HG03095 (cell line): ENCODE results near the gene CBX1.
"Not testable (repeated sequence)": the region's sequence is repeated elsewhere in the genome, so short reads cannot be mapped to it uniquely, and the experiment has no call there.

ENCODE experiments used
- ATAC-seq: cut with Tn5 transposase; IDR thresholded peaks from one replicate; pipeline ENCODE4 v1.9.1; 2021; ENCODE audit warnings: moderate library complexity; ENCODE audit not compliant: unreplicated experiment

CBX1 gene

GRCh38 chr17:48123776-48124388 is 22.6 kb upstream of the CBX1 start:
- no peak for ATAC-seq

GRCh38 chr17:48123111-48123510 is 21.8 kb upstream of the CBX1 start:
- ATAC-seq, result no peak

GRCh38 chr17:48122665-48123045 is 21.4 kb upstream of the CBX1 start:
- no peak for ATAC-seq

GRCh38 chr17:48121923-48122664 is 20.8 kb upstream of the CBX1 start:
- no peak for ATAC-seq

GRCh38 chr17:48113201-48113676 is 12.0 kb upstream of the CBX1 start:
- ATAC-seq, result no peak

- no peak for ATAC-seq
Observed at GRCh38 chr17:48111937-48112241, 10.6 kb upstream of the CBX1 start.

GRCh38 chr17:48110761-48111160 is 9.5 kb upstream of the CBX1 start:
- ATAC-seq, result no peak

- peak; percentile 75 for ATAC-seq
Observed at GRCh38 chr17:48107137-48108055, 6.1 kb upstream of the CBX1 start, which contains the start of gene SNX11. Gene SNX11 (plus strand): TSS chr17:48107766. CDS start chr17:48112044, 4,278 bp downstream.

GRCh38 chr17:48106802-48107136 is 5.5 kb upstream of the CBX1 start:
- no peak for ATAC-seq

GRCh38 chr17:48104440-48104839 is 3.2 kb upstream of the CBX1 start:
- no peak for ATAC-seq

GRCh38 chr17:48102798-48103715 is 1.8 kb upstream of the CBX1 start:
- no peak for ATAC-seq

- no peak for ATAC-seq
Observed at GRCh38 chr17:48102043-48102750, 919 bp upstream of the CBX1 start.

GRCh38 chr17:48100591-48101011 is 677 bp downstream of the CBX1 start:
- ATAC-seq, result no peak

GRCh38 chr17:48100160-48100559 is 1.1 kb downstream of the CBX1 start:
- ATAC-seq, result no peak

- ATAC-seq, result no peak
Observed at GRCh38 chr17:48095611-48096010, 5.7 kb downstream of the CBX1 start.

GRCh38 chr17:48093341-48094045 is 7.8 kb downstream of the CBX1 start:
- no peak for ATAC-seq

GRCh38 chr17:48084932-48085331 is 16.3 kb downstream of the CBX1 start:
- ATAC-seq, result no peak

GRCh38 chr17:48081858-48082257 is 19.4 kb downstream of the CBX1 start:
- ATAC-seq, result no peak

- not testable (repeated sequence) for ATAC-seq
Observed at GRCh38 chr17:48077152-48077551, 24.1 kb downstream of the CBX1 start.
